HEK293 (cell line): Measurements from ENCODE around the gene SSBP3.

ENCODE experiments used
- ZNF292 ChIP-seq: fragments of 450-650 bp; formaldehyde crosslinking; IDR thresholded peaks from 2 replicates; pipeline ENCODE4 v1.5.1; 2016; ENCODE audit warnings: low read depth, missing biosample characterization, missing genetic modification characterization, borderline replicate concordance
- TF ChIP-seq, protein P1 (sequence below): fragments of 450-650 bp; formaldehyde crosslinking; IDR thresholded peaks from 2 replicates; pipeline ENCODE4 v1.5.1; 2016; ENCODE audit warnings: missing biosample characterization, missing genetic modification characterization

DNA sequence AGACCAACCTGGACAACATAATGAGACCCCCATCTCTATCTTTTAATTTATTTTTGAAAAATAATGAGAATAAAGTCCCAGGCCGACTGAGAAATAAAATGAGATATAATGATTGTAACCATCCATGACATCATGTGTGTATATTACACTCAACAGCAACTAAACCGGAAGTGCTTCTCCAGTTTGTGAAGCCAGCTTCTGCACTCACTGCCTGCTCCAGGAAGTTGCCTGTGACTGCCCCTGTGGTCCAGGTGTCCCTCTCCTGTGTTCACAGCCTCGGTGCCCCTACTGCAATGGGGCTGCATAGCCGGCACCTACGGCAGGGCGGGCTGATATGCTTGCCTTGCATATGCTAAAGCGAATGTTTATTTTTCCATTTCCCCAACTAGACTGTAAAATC, 68.3 kb downstream of the SSBP3 start:
- no peak for TF ChIP-seq ZNF292 (tag by site-specific recombination)
- TF ChIP-seq, protein P1, sequence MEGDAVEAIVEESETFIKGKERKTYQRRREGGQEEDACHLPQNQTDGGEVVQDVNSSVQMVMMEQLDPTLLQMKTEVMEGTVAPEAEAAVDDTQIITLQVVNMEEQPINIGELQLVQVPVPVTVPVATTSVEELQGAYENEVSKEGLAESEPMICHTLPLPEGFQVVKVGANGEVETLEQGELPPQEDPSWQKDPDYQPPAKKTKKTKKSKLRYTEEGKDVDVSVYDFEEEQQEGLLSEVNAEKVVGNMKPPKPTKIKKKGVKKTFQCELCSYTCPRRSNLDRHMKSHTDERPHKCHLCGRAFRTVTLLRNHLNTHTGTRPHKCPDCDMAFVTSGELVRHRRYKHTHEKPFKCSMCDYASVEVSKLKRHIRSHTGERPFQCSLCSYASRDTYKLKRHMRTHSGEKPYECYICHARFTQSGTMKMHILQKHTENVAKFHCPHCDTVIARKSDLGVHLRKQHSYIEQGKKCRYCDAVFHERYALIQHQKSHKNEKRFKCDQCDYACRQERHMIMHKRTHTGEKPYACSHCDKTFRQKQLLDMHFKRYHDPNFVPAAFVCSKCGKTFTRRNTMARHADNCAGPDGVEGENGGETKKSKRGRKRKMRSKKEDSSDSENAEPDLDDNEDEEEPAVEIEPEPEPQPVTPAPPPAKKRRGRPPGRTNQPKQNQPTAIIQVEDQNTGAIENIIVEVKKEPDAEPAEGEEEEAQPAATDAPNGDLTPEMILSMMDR (tag by site-specific recombination) = no peak
